HepG2 (cell line): ENCODE measurements around the gene CEBPE. TPM values are rescaled to one million over a fixed set of nuclear protein-coding genes. Genes with fewer than 3 reads are reported as not detected.

ENCODE experiments used
- HMGA1 ChIP-seq: sonication (generic); formaldehyde crosslinking; conservative IDR thresholded peaks from 2 replicates; pipeline ENCODE4 v1.4.0; 2020; ENCODE audit warnings: missing genetic modification reagents
- IKZF1 ChIP-seq: fragments of 450-650 bp; IDR thresholded peaks from 2 replicates; pipeline ENCODE4 v1.7.1; 2016
- KDM2A ChIP-seq: sonication (generic); formaldehyde crosslinking; IDR thresholded peaks from 2 replicates; pipeline ENCODE4 v1.4.0; 2020; ENCODE audit warnings: low read depth, missing genetic modification reagents, borderline replicate concordance
- KIAA2018 ChIP-seq: sonication (generic); formaldehyde crosslinking; IDR thresholded peaks from 2 replicates; pipeline ENCODE4 v1.5.0; 2020; ENCODE audit warnings: mild to moderate bottlenecking, missing genetic modification reagents, borderline replicate concordance
- MED8 ChIP-seq: sonication (generic); formaldehyde crosslinking; IDR thresholded peaks from 2 replicates; pipeline ENCODE4 v1.8.1; 2023; ENCODE audit warnings: mild to moderate bottlenecking, missing genetic modification reagents; ENCODE audit not compliant: insufficient replicate concordance
- NCOA2 ChIP-seq: sonication (generic); formaldehyde crosslinking; IDR thresholded peaks from 2 replicates; pipeline ENCODE4 v1.8.0; 2022; ENCODE audit warnings: inconsistent platforms
- TBX2 ChIP-seq: sonication (generic); formaldehyde crosslinking; IDR thresholded peaks from 2 replicates; pipeline ENCODE4 v1.5.0; 2020; ENCODE audit warnings: missing genetic modification reagents, mild to moderate bottlenecking, borderline replicate concordance
- TFE3 ChIP-seq: IDR thresholded peaks from 2 replicates; pipeline ENCODE4 v1.6.1; 2016
- ZNF646 ChIP-seq: sonication (generic); formaldehyde crosslinking; IDR thresholded peaks from 2 replicates; pipeline ENCODE4 v1.9.0; 2021; ENCODE audit warnings: mild to moderate bottlenecking, missing genetic modification reagents
- ZNF724P ChIP-seq: sonication (generic); formaldehyde crosslinking; IDR thresholded peaks from 2 replicates; pipeline ENCODE4 v1.8.0; 2022; ENCODE audit warnings: missing genetic modification reagents, borderline replicate concordance
- polyA plus RNA-seq, 8 experiments: library from polyadenylated mRNA; depleted of rRNA in 3 of 8; stranded (reverse) in 7 of 8; unstranded in 1 of 8; fragments of >200 nt; fragmentation: Illumina TruSeq in 4 of 8; extraction: Trizol in 4 of 8; gene quantifications; 2 replicates each; pipeline versions ENCODE4 v1.2.1 to v1.2.3, GENCODE V29; 2011 to 2016; ENCODE audit warnings: low read depth in 4 of 8, missing spikeins in 1 of 8, mixed read lengths in 1 of 8; ENCODE audit not compliant: insufficient read depth in 1 of 8
- total RNA-seq, 5 experiments: library from RNA; depleted of rRNA; stranded (reverse); fragments of >200 nt; fragmentation: Illumina TruSeq; extraction: Trizol; gene quantifications; 2 replicates each; pipeline ENCODE4 v1.2.3, GENCODE V29; 2016; ENCODE audit warnings: low read depth in 1 of 5
- TF ChIP-seq, protein P1 (sequence below): sonication (generic); formaldehyde crosslinking; IDR thresholded peaks from 2 replicates; pipeline ENCODE4 v1.4.0; 2020; ENCODE audit warnings: missing genetic modification reagents
- TF ChIP-seq, protein P2 (sequence below): IDR thresholded peaks from 2 replicates; pipeline ENCODE4 v1.6.1; 2016; ENCODE audit warnings: low read depth, borderline replicate concordance

The CEBPE gene
- total and polyA plus RNA-seq, 2 of the 13 experiments (the other 11 are each of a cell fraction or from before 2014, with no cell fraction given): 0.09 to 0.11 TPM

GRCh38 chr14:23093991-23094665, 24.9 kb downstream of the CEBPE start (continued):
- no peak for TF ChIP-seq KIAA2018
- TF ChIP-seq ZNF646 (CRISPR knock-in tag): peak; percentile 65
- TF ChIP-seq MED8 (CRISPR knock-in tag): no peak
- TF ChIP-seq TFE3 (CRISPR knock-in tag): no peak
- TF ChIP-seq, protein P1, sequence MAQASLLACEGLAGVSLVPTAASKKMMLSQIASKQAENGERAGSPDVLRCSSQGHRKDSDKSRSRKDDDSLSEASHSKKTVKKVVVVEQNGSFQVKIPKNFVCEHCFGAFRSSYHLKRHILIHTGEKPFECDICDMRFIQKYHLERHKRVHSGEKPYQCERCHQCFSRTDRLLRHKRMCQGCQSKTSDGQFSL (CRISPR knock-in tag): 0 out of 2 replicates have a peak, but pooled peaks have one; percentile 7
- no peak for TF ChIP-seq HMGA1
- TF ChIP-seq NCOA2 (CRISPR knock-in tag): no peak
- peak; percentile 85; the same call in 1 of the 2 replicates for TF ChIP-seq IKZF1
- TF ChIP-seq ZNF724P: 0 out of 2 replicates have a peak, but pooled peaks have one; percentile 40
- TF ChIP-seq, protein P2, sequence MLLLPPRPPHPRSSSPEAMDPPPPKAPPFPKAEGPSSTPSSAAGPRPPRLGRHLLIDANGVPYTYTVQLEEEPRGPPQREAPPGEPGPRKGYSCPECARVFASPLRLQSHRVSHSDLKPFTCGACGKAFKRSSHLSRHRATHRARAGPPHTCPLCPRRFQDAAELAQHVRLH (CRISPR knock-in tag): no peak
- no peak for TF ChIP-seq KDM2A (CRISPR knock-in tag)
- TF ChIP-seq TBX2 (CRISPR knock-in tag): no peak
